ENCODE measurements around the gene SNAP29. TPM values are rescaled to one million over a fixed set of nuclear protein-coding genes. Genes with fewer than 3 reads are reported as not detected.

SNAP29 gene
- total RNA-seq, 4 donors from 2014 or later: 22.1 to 41.1 (median 28.7) TPM

DNA sequence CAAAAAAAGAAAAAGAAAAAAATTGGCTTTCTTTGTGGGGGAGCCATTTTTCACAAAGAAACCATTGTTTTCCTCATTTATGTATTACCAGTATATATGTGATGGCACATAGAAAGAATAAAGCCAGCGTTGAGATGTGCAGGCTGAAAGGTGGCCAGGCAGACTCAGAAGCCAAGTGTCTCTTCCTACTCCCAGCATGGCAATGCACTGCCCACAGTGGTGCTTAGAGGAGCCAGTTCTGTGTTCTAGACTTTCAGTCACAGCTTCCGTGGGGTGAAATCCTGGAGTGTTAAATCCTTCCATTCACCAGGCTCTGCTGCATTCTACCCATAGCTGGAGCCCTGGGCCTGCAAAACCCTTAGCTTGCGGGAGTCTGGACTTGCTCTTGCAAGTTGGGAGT lies 18.9 kb downstream of the SNAP29 start:
- Histone ChIP-seq H3K27ac (no peak overlapping the region), H3K4me1 (no peaks in the 10 kb centered on the region), H3K27me3 (no peaks in the 10 kb centered on the region), H3K4me3 (no peak overlapping the region), H3K9me3 (no peaks in the 10 kb centered on the region), H3K36me3 (peaks cover 0 to 56% of the 10 kb centered on the region in 2 donors)
- in situ Hi-C loops (cut with MboI; ENCODE audit: low sequenced_read_pairs in 4 of 4) (no loop called here), intact Hi-C loops (cut with DNase I; ENCODE audit: low total_unique reads) (no loop called here)
- ATAC-seq: no peak
- TF ChIP-seq CTCF (IDR thresholded peaks at IDR 0.05 in 4 of 5, conservative IDR thresholded peaks at IDR 0.05 in 1 of 5) (no peak), POLR2A (IDR thresholded peaks at IDR 0.05) (no peak)
- DNase-seq: no peak

GRCh38 chr22:20881231-20881630 lies 22.4 kb downstream of the SNAP29 start:
- in situ Hi-C loops (cut with MboI; ENCODE audit: low sequenced_read_pairs in 4 of 4): loop anchor here in 1 of 4 donors (10.0 kb wide), 1 partner anchor 124 kb away; the partner anchor contains the start of gene THAP7

DNA sequence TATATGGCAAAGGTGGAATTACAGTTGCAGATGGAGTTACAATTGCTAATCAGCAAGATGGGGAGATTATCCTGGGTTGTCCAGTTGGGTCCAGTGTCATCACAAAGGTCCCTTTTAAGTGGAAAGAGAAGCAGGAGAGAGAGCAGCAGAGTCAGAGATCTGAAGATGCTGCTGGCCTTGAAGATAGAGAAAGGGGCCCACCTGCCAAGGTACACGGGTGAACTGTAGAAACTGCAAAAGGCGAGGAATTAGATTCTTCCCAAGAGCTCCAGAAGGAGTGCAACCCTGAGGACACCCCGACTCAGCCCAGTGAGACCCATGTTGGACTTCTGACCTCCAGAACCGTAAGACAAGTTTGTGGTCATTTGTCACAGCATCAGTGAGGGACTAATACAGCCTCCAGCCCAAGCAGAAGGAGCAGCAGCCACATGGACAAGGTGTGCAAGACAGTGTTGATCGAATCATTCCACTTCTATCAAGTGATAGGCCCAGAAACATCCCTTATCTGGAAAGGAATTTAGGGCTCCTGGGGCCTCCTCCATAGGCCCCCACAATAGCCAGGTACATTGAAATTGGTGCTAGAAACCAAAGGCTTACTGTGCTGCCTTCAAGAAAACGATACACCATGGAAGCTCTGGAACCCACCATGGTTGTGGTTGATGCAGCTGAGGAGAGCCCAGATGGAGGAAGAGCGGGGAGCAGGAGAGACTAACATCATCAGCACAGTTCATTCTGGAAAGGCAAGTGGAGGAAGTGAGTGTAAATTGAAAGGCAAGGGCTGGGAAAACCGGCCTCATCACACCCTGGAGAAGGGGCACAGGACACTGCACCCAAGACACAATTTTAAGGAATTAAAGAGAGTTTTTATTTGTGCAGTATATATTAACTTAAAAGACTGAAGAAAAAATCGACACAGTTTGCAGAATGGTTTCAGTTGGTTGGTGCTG lies 23.3 kb downstream of the SNAP29 start:
- ATAC-seq: no peak
- intact Hi-C loops (cut with DNase I; ENCODE audit: low total_unique reads) (loop anchor here (10.0 kb wide), 2 partner anchors 73 to 123 kb away; partner anchors contain the start of gene THAP7), in situ Hi-C loops (cut with MboI; ENCODE audit: low sequenced_read_pairs in 4 of 4) (loop anchor here in 1 of 4 donors (10.0 kb wide), 1 partner anchor 123 kb away; the partner anchor contains the start of gene THAP7)

More at GRCh38 chr22:20881231-20881630, 22.4 kb downstream of the SNAP29 start:
- Histone ChIP-seq H3K27ac (no peak overlapping the region), H3K9me3 (no peaks in the 10 kb centered on the region), H3K4me3 (no peak overlapping the region), H3K4me1 (no peaks in the 10 kb centered on the region), H3K36me3 (peaks cover 0 to 56% of the 10 kb centered on the region in 2 donors), H3K27me3 (no peaks in the 10 kb centered on the region)
- no peak for TF ChIP-seq CTCF (IDR thresholded peaks at IDR 0.05 in 4 of 5, conservative IDR thresholded peaks at IDR 0.05 in 1 of 5)
- no peak for TF ChIP-seq POLR2A (IDR thresholded peaks at IDR 0.05)
- DNase-seq (no peak), ATAC-seq (no peak)
- intact Hi-C loops (cut with DNase I; ENCODE audit: low total_unique reads): loop anchor here (10.0 kb wide), 2 partner anchors 74 to 124 kb away; partner anchors contain the start of gene THAP7

DNA sequence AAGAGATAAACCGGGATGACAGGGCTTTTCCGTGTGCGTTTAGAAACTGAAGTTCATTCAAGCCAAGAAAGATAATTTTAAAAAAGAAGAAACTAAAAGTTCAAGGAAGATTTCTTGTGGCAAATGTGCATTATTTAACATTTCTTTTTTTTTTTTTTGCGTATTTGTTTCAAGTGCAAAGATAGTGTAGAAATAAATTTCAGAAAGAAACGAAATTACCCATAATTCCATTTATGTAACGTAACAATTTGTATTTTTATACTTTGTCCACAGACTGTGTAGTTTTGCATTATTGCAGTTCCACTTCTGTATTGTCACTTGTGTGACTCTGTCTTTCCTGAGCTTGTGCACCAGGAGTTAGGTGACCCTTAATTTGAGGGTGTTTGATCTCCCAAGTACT lies 24.0 kb downstream of the SNAP29 start:
- no peak for DNase-seq
- in situ Hi-C loops (cut with MboI; ENCODE audit: low sequenced_read_pairs in 4 of 4): loop anchor here in 1 of 4 donors (10.0 kb wide), 1 partner anchor 122 kb away; the partner anchor contains the start of gene THAP7
- Histone ChIP-seq H3K9me3 (no peaks in the 10 kb centered on the region), H3K27ac (no peak overlapping the region), H3K4me3 (no peak overlapping the region), H3K4me1 (no peaks in the 10 kb centered on the region), H3K36me3 (peaks cover 0 to 54% of the 10 kb centered on the region in 2 donors), H3K27me3 (no peaks in the 10 kb centered on the region)
- no peak for ATAC-seq
- intact Hi-C loops (cut with DNase I; ENCODE audit: low total_unique reads): loop anchor here (10.0 kb wide), 2 partner anchors 72 to 122 kb away; partner anchors contain the start of gene THAP7
- no peak for TF ChIP-seq POLR2A (IDR thresholded peaks at IDR 0.05)
- TF ChIP-seq CTCF (IDR thresholded peaks at IDR 0.05 in 4 of 5, conservative IDR thresholded peaks at IDR 0.05 in 1 of 5): no peak

More for the DNA sequence above, 23.3 kb downstream of the SNAP29 start:
- H3K9me3 ChIP-seq: no peaks in the 10 kb centered on the region
- no peaks in the 10 kb centered on the region for H3K27me3 ChIP-seq
- peaks cover 0 to 54% of the 10 kb centered on the region in 2 donors for H3K36me3 ChIP-seq
- no peaks in the 10 kb centered on the region for H3K4me1 ChIP-seq
- no peak for DNase-seq
- H3K4me3 ChIP-seq: no peak overlapping the region
- TF ChIP-seq CTCF (IDR thresholded peaks at IDR 0.05 in 4 of 5, conservative IDR thresholded peaks at IDR 0.05 in 1 of 5) (no peak), POLR2A (IDR thresholded peaks at IDR 0.05) (no peak)
- H3K27ac ChIP-seq: no peak overlapping the region

Measured in gastrocnemius medialis (tissue), 4 donors.